Coronary artery (tissue), 2 donors: ENCODE results near the gene MSI2.

Source experiments
- DNase-seq: peaks from one replicate; pipeline ENCODE4 v3.0.0-alpha.2; 2017; ENCODE audit warnings: low spot score
- H3K27ac ChIP-seq, 2 donors: fragments of 200-600 bp; sonication (generic); one replicate each; pipeline ENCODE4 v1.5.1; 2016 to 2019
- H3K4me3 ChIP-seq: fragments of 200-600 bp; sonication (generic); 2 replicates; pipeline ENCODE4 v1.5.1; 2016; ENCODE audit warnings: mild to moderate bottlenecking, moderate library complexity
- TF ChIP-seq, protein P1 (sequence below): fragments of 200-600 bp; sonication (generic); IDR thresholded peaks from one replicate; pipeline ENCODE4 v1.5.1; 2019; ENCODE audit warnings: antibody characterized with exemption

Gene MSI2

DNA sequence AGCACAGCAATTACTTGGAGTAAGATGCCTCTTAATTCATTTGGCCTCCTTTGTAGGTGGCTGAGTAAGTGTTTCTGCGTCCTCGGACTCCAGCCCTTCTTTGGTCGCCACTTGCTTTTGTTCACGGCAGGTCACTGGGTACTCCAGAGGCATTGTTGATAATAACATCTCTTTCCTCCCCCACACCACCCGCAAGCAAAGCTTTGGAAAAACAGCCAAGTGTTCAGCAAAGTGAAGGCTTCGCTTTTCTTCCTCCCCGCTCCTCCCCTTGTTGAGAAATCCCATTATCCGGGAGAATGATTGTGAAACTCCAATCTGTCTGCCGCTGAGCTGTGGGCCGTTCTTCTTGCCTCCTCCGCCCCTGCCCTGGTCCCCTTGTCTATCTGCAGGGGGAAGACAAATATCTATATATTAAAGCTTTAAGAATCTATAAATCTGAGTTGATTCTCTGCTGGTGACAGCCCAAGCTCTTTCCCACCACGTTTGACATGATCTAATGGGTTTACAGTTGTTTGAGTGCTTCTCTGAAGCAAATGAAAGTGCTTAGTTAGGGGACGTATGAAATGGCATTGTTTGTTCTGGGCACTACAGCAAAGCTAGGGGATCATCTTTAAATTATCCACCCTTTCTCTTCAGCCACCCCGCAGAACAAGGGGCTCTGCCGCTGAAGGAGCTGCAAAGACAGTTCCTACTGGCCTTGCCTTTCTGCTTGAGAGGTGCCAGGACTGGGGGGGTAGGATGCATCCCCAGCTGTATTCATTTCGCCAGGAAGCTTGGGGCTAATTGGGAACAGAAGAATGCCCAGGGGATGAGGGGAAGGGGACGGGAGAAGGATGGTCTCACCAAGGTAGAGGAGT is 321.7 kb downstream of the MSI2 start:
- peak overlapping the region; percentile 47 for H3K4me3 ChIP-seq
- DNase-seq = no peak
- TF ChIP-seq, protein P1, sequence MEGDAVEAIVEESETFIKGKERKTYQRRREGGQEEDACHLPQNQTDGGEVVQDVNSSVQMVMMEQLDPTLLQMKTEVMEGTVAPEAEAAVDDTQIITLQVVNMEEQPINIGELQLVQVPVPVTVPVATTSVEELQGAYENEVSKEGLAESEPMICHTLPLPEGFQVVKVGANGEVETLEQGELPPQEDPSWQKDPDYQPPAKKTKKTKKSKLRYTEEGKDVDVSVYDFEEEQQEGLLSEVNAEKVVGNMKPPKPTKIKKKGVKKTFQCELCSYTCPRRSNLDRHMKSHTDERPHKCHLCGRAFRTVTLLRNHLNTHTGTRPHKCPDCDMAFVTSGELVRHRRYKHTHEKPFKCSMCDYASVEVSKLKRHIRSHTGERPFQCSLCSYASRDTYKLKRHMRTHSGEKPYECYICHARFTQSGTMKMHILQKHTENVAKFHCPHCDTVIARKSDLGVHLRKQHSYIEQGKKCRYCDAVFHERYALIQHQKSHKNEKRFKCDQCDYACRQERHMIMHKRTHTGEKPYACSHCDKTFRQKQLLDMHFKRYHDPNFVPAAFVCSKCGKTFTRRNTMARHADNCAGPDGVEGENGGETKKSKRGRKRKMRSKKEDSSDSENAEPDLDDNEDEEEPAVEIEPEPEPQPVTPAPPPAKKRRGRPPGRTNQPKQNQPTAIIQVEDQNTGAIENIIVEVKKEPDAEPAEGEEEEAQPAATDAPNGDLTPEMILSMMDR = no peak
- peak overlapping the region in 1 of 2 donors; percentile 63 for H3K27ac ChIP-seq

DNA sequence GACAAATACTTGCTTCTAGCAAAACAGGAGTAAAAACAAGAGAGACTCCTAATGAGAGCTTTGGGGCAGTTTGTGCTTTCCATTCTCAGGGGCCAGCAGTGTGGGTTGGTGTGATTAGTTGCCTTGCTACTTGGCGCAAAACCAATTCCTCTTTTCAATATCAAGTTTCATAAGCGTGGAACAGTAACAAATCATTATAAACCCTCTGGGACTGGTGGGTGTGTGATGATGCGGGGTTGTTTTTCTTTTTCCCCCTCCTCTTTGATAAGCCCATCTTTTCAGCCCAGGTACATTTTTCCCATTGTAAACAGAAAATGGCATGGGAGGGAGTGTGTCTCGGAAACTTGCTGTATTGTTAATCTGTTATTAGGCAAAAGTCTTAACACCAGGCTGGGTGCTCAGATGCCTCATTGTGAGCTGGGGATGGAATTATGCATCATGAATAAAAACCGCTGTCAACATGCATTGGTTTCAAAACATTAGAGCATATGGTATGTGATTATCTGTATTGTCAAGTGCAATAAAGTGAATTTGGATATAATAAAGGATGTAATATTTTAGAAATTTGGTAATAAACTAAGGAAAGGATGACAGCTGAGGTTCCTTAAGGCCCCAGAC is 322.4 kb downstream of the MSI2 start:
- no peak for DNase-seq
- TF ChIP-seq, protein P1 = no peak
- Histone ChIP-seq H3K27ac (peak overlapping the region in 1 of 2 donors; percentile 62), H3K4me3 (peak overlapping the region; percentile 47)

DNA sequence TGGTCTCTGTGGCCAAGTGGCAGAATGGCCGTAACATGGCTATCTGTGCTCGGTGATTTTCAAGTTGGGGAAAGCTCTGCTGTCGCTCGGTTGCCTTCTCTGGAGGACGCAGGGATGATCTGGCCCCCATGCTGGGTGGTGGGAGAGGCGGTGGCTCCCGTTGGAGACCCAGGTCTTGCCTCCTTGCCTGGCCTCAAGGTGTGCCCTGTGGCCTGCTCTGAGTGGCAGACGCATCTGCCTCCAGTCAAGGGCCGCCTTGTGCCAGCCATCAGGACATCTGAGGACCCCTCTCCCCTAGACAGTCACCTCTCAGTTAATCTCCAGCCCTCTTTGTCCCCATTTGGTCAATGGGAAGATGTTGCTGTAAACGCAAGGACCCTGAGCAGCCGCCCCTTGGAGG is 322.9 kb downstream of the MSI2 start:
- H3K27ac ChIP-seq = no peak overlapping the region
- no peak overlapping the region for H3K4me3 ChIP-seq
- TF ChIP-seq, protein P1 = no peak
- no peak for DNase-seq

DNA sequence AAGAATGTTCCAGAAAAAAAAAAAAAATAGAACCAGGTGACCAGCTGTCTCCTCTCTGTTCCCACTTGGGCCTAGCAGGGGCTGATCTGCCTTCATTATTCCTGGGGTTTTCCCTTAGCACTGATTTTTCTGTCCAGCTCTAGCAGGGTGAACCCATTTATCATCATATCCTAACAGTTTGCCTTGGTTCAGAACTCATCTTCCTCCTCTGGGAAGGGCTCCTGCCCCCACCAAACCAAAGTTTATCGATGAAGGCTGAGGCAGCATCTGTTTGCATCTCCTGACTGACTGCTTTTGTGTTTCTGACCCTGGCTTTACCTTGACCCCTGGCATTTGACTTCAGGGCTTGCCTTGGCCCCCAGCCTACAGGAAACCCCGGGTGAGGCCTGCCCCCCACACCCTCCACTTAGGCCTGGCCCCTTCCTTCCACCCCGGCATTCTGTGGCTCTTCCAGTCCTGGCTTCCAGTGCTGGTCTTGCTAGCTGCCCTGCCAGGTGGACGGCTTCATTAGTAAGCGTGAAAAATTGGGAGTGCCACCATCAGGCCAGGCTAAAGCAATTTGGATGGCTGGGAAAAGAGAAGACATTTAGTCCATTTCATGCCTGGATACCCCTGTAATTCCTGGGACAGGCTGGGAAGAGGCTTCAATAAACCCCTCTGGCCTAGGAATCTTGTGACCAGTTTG is 323.9 kb downstream of the MSI2 start:
- Histone ChIP-seq H3K27ac (no peak overlapping the region), H3K4me3 (no peak overlapping the region)
- TF ChIP-seq, protein P1 = no peak
- DNase-seq = no peak

DNA sequence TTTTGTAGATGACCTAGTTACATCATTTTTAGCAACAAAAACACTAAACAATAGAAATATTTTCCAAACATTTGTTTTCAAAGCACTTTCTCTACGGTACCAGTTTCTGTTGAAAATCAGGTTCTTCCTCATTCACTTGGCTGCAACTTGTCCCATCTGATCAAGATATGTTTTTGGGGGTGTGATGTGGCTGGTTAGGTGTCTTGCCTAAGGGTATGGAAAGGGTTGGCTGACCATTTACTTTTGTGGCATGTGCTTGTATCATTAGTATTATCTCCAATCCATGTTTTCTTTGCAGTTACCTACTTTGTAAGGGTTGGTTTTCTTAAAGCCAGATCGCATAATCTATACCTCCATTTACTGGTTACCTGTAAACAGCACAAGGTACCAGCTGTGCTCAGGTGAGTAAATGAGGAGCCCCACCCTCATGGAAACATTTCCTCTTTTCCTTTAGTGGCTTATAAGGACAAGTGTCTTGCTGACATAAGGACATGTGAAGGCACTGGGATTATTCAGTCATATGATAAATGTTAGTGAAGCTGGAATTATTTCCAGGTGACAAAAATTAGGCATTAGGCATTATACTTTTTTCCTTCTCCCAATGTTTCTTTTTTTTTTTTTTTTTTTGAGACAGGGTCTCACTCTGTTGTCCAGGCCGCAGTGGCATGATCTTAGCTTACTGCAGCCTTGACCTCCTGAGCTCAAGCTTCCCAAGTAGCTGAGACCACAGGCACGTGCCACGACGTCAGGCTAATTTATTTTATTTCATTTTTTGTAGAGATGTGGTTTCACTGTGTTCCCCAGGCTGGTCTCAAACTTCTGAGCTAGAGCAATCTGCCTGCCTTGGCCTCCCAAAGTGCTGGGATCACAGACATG is 326.8 kb downstream of the MSI2 start:
- no peak overlapping the region for H3K4me3 ChIP-seq
- H3K27ac ChIP-seq = no peak overlapping the region
- DNase-seq = no peak
- TF ChIP-seq, protein P1 = no peak

DNA sequence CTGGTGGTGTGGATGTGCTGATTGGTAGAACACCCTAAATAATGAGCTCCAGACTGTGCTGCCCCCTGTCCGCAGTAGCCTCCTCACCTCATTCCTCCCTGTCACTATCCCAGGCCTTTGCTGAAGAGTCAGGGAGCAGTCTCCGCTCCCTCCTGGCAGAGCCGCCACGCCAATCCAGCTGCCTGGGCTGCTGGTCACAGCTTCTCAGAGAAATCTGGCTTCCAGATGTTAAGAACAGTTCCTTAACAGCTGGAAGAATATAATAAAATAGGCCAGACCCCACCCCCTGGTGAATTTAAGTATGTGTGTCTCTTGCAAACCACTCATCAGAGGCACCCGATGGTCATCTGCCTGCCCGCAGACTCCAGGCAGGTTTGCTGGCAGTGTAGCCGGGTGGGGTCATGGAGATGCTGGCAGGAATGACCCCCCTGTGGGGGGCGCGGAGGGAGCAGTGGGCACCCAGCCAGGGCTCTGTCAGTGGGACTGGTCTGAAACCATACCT is 327.8 kb downstream of the MSI2 start:
- no peak for DNase-seq
- H3K4me3 ChIP-seq = no peak overlapping the region
- H3K27ac ChIP-seq = no peak overlapping the region
- TF ChIP-seq, protein P1 = no peak
